CD4-positive, alpha-beta T cell treated with Interleukin-15 for 4 hours (primary cell): ENCODE measurements around the gene ELMO2.
"Not testable (repeated sequence)": the region's sequence is repeated elsewhere in the genome, so short reads cannot be mapped to it uniquely, and the experiment has no call there.

Source experiments
- DNase-seq: peaks from one replicate; pipeline ENCODE4 v3.0.0-alpha.2; 2020; ENCODE audit warnings: low spot score

ELMO2 gene

GRCh38 chr20:46402331-46402811, 4.0 kb downstream of the ELMO2 start:
- DNase-seq = no peak

GRCh38 chr20:46401478-46401860, 4.9 kb downstream of the ELMO2 start:
- DNase-seq = peak; percentile 27

- DNase-seq = peak; percentile 75
Observed at GRCh38 chr20:46400828-46401477, 5.5 kb downstream of the ELMO2 start.

- DNase-seq = no peak
Observed at GRCh38 chr20:46400253-46400652, 6.2 kb downstream of the ELMO2 start.

- DNase-seq = peak; percentile 25
Observed at GRCh38 chr20:46399401-46399800, 7.0 kb downstream of the ELMO2 start.

GRCh38 chr20:46398963-46399362, 7.5 kb downstream of the ELMO2 start:
- DNase-seq = no peak

DNA sequence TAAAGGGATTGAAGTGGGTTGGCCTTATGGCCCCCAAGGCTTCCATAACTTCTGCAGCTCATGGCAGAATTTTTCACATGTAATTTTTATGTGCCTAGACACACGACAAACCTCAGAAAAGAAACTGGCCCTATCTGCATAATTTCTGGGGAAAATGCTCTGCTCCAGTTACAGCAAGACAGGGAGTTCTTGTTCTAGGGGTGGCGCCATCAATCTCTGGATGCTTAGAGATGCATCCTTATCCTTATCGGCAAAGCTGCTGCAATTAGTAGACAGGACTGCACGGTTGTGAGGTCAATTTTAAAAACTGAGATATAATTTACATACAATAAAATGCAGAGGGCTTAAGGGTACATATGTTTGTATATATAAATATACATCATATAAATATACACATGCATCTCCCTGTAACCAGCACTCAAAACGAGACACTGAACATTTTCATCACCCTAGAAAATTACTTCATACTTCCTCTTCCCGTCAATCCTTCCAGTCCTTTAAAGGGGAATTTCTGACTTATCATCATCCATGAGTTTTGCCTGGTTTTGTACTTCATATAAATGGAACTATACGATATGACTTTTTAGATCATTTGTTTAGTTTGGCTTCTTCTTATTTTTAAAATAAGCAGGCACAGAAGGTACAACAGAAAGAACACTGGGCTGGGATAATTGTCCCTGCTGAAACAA, 10.2 kb downstream of the ELMO2 start:
- DNase-seq = no peak

- DNase-seq = no peak
Observed at GRCh38 chr20:46394872-46395760, 11.3 kb downstream of the ELMO2 start.

DNA sequence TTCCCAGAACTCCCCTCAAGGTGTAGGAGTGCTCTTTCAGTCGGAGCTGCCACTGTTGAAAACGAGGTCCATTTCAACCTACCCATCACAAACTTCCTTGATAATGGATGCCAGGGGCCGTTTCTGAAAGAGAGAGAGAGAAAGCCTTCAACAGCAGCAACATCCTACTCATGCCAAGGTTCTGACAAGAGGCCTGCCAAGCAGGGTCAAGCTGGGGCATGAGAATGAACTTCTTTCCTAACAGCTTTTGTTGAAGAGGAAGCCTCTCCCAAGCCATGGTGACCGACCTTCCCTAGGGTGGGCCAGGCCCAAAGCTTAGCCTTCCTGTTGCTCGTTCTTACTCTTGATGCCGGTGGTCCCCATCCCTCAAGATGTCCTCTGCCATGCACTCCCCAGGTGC, 12.4 kb downstream of the ELMO2 start:
- DNase-seq = no peak

DNA sequence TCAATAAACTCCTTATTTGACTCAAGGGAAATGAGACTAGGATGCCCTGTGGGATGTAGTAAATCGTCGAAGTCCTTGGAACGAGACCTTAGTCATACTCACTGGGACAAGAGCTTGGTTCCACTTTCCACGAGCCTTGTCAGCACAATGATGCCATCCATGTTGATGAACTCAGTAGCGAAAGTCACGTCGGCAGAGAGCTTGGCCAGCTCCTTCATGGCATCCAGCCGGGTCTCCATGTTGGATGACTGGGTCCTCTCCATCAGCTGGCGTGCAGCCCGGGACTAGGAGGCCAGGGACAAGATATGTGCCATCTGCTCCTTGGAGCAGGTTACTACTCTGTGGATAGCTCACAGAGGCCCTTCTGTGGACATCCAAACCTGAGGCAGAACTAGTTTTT, 17.5 kb downstream of the ELMO2 start:
- no peak for DNase-seq

DNA sequence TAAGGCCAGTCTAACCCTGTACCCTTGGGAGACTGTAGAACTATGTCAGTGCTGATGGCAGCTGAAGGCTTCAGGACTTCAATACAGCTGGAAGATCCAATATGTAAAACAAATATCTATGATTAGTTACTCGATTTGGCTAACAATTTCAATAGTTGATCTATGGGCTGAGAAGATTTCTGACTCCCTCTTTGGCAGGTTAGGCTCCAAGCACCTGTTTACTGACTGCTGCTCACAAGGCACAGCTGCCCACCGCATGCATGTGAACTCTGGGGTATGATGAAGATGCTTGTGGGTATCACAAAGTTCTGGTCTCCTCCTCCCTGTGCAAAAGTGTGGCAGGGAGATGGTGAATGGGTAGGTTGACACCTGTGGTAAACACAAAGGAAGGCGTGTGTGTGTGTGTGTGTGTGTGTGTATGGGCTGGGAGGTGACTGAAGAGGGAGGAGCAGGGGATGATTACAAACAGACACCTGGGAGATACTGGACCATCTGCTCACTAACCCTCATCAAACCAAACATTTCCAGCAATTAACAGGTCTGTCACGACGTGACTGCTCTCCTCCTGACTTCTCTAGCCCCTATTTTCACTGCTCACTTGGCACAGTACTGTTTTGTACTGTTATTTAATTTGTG, 18.1 kb downstream of the ELMO2 start:
- DNase-seq = no peak

DNA sequence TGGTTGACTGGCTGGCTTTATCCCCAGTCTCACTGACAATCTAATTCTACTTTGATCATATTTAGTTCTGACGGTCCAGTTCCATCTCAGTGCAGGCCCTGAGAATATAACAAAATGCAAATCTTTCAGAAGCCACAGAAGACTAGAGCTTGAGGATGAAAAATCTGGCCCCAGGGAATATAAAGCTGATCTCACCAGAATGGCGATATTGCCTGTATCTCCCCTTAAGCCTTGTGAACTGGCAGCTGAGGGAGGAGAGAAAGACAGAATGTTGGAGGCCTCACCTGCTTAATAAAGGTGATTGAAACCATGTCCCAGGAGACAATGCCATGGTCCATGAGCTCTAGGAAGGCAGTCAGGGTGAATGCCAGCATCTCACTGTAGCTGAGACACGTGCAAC, 19.4 kb downstream of the ELMO2 start:
- not testable (repeated sequence) for DNase-seq

- no peak for DNase-seq
Observed at GRCh38 chr20:46378412-46379009, 27.9 kb downstream of the ELMO2 start.

DNA sequence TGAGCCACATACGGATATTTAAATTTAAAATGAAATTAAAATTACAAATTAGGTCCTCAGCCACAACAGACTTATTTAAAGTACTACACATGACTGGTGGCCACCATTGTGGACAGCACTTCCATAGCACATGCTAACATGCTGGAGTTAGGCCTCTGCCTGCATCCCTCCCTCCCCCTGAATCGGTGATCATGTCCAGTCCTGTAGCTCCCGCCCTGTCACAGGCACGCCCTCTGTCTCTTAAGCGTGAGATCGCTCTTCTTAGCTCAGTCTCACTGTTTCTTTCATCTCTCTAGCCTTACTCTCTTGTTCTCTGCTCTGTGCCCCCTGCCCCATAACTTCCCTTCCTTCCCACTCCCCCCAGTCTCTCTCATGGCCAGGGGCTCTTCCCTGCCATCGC, 28.9 kb downstream of the ELMO2 start:
- no peak for DNase-seq

GRCh38 chr20:46376196-46376785, 30.1 kb downstream of the ELMO2 start:
- no peak for DNase-seq

- no peak for DNase-seq
Observed at GRCh38 chr20:46375771-46376170, 30.6 kb downstream of the ELMO2 start.

- no peak for DNase-seq
Observed at GRCh38 chr20:46374383-46374782, 32.0 kb downstream of the ELMO2 start.

DNA sequence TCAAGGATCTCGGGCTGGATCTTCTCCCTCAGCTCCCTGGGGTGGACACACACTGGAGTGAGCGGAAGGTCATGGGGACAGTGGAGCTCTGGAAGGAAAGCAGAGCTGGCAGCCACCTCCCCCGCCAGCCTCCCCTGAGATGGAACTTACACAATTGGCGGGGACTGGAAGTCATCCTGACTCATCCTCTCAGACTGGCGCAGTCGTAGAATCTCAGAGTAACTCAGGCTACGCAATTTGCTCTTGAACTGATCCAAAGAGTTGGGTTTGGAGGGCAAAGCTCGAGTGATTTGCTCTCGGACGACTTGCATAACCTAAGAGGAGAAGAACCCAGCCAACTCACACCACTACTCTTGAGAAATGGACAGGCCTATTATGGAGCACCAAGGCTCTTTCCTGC, 34.8 kb downstream of the ELMO2 start:
- no peak for DNase-seq

DNA sequence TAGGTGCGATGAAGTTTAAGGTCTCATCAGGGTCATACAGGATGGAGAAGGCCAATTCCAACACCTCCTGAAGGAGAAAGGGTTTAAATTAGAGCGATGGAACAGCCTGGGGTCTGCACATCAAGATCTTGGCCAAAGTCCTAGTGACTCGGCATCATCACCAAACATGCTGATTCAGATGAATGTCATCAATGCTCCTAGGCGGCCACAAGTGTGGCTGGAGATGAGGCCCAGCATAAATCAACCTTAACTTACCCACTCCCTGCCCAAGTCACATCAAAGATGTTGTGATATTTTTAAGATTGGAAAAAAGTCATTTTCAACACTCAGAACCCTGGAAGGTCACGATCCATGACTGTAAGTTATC, 37.5 kb downstream of the ELMO2 start:
- no peak for DNase-seq

DNA sequence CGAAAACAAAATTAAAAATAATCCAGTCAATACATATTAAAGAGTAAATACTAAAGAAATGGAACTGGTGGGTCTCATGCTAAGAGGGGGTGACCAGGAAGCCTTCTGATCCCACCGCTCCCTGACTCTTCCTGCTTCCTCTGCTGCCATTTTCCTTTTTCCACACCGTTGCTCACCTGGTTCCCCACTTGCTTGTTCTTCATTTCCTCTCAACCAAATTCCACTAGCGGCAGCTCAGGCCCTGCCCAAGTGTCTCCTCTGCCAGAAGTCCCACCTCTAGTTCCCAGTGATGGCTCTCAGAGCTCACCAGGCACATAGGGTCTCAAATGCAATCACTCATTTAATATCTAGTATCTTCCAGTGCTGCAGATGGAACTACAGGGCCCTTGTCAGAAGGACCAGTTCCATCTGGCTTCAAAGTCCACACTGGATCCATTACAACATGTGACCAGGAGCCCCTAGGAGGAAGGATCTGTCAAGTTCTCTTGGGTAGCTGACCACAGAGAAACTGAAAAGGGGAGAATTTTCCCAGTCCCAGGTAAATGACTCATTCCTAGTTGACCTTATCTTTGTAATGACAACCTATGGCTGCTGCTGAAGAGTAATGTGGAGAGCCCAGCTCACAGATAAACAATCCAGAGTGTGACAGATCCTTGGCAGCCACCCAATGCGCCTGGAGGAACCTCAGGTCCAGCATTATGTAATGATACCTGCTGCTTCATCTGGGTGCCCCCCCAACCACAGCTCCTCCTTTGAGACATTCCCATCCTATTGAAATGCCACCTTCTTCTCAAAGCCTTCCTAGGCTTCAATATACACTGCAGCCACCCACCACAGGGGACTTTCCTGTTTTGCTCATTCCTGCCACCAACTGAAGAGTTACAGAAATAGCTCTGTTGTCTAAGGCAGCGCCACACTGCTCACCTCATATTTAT, 38.2 kb downstream of the ELMO2 start:
- DNase-seq = no peak
